Thyroid gland (tissue), 4 donors: ENCODE results near the gene TTBK1.

Experiments used
- CTCF ChIP-seq, 6 experiments: fragments of 200-600 bp in 3 of 6; fragments of 450-650 bp in 3 of 6; sonication (generic) in 3 of 6; IDR thresholded peaks; one replicate each; pipeline ENCODE4 v1.5.1; 2016 to 2019; ENCODE audit warnings: antibody characterized with exemption in 6 of 6, mild to moderate bottlenecking in 2 of 6, inconsistent platforms in 1 of 6, moderate library complexity in 1 of 6
- POLR2A ChIP-seq, 2 donors: fragments of 450-650 bp; IDR thresholded peaks; one replicate each; pipeline ENCODE4 v1.6.1; 2017; ENCODE audit warnings: antibody characterized with exemption in 2 of 2, mild to moderate bottlenecking in 2 of 2, moderate library complexity in 1 of 2

GRCh38 chr6:43292763-43293318, 49.6 kb downstream of the TTBK1 start:
- TF ChIP-seq POLR2A (IDR thresholded peaks at IDR 0.05) (no peak), CTCF (IDR thresholded peaks at IDR 0.05) (no peak)
